ENCODE data around the gene UBE2B.

UBE2B gene

DNA sequence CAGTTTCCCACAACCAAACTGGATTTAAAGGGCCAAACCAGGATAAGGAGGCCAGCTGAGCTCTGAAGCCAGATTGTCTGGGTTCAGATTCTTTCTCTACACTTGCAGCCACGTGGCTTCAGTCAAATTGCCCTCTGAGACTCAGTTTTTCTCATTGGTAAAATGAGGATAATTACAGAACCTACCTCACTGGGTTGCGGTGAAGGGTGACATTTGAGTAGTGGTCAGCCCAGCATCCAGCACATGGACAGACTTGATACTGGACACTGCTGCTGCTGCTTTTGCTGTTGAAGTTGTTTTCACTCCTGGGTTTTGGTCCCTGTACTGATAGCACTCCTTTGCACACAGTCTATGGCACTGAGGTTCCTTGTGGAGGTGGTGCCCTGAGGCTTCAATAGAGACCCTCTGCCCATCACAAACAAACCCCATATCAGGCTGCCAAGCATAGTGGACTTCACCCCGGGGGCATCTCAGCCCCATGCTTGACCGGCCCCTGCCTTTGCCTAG lies 66.0 kb downstream of the UBE2B start:
- no peak for DNase-seq (ENCODE audit: low read depth)

DNA sequence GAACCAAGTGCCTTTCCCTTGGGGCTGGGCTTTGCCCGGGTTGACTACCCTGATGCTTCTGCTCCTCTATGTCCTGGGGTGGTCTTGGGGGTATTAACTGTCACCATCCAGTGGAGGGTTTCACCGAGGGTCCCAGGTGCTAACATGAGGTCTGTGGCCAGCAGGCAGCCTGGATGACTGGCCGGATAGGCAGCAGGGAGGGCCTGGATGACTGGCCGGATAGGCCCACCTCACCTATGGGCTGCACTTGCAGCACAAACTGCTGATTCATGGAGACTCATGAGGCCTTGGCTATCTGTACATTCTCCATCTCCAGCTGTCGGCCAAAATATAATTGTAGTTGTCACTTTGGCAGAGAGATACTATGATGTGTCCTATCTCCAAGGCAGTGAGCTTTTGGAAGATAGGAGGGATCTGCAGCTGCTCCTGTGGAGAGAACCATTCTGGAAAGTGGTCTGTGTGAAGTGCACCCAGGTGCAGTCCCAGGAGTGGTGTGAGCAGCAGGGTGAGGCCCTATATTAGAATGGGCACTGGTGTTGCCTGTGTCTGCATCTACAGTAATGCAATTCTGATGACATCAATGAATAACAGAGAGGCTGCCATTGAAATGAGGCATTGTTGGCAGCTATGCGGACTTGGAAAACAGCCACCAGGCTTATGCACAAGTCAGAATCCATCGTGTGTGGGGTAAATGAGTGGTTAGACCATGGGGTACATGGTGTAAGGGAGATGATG lies 66.6 kb downstream of the UBE2B start:
- TF ChIP-seq, protein P1, sequence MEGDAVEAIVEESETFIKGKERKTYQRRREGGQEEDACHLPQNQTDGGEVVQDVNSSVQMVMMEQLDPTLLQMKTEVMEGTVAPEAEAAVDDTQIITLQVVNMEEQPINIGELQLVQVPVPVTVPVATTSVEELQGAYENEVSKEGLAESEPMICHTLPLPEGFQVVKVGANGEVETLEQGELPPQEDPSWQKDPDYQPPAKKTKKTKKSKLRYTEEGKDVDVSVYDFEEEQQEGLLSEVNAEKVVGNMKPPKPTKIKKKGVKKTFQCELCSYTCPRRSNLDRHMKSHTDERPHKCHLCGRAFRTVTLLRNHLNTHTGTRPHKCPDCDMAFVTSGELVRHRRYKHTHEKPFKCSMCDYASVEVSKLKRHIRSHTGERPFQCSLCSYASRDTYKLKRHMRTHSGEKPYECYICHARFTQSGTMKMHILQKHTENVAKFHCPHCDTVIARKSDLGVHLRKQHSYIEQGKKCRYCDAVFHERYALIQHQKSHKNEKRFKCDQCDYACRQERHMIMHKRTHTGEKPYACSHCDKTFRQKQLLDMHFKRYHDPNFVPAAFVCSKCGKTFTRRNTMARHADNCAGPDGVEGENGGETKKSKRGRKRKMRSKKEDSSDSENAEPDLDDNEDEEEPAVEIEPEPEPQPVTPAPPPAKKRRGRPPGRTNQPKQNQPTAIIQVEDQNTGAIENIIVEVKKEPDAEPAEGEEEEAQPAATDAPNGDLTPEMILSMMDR (IDR thresholded peaks at IDR 0.05; ENCODE audit: low read length, missing control alignments), result no peak
- peak; percentile 90 for DNase-seq (ENCODE audit: low read depth)
- H3K4me3 ChIP-seq (replicated peaks; ENCODE audit: low read depth, low read length), result no peak overlapping the region

More for the DNA sequence above, 66.0 kb downstream of the UBE2B start:
- TF ChIP-seq, protein P1 (IDR thresholded peaks at IDR 0.05; ENCODE audit: low read length, missing control alignments), result no peak
- no peak overlapping the region for H3K4me3 ChIP-seq (replicated peaks; ENCODE audit: low read depth, low read length)

- H3K4me3 ChIP-seq (replicated peaks; ENCODE audit: low read depth, low read length), result no peak overlapping the region
- TF ChIP-seq, protein P1 (IDR thresholded peaks at IDR 0.05; ENCODE audit: low read length, missing control alignments), result no peak
- DNase-seq (ENCODE audit: low read depth), result no peak
Observed at GRCh38 chr5:134438721-134439123, 67.4 kb downstream of the UBE2B start.

GRCh38 chr5:134439210-134439654 lies 67.9 kb downstream of the UBE2B start:
- TF ChIP-seq, protein P1 (IDR thresholded peaks at IDR 0.05; ENCODE audit: low read length, missing control alignments), result no peak
- no peak overlapping the region for H3K4me3 ChIP-seq (replicated peaks; ENCODE audit: low read depth, low read length)
- DNase-seq (ENCODE audit: low read depth), result peak; percentile 98

DNA sequence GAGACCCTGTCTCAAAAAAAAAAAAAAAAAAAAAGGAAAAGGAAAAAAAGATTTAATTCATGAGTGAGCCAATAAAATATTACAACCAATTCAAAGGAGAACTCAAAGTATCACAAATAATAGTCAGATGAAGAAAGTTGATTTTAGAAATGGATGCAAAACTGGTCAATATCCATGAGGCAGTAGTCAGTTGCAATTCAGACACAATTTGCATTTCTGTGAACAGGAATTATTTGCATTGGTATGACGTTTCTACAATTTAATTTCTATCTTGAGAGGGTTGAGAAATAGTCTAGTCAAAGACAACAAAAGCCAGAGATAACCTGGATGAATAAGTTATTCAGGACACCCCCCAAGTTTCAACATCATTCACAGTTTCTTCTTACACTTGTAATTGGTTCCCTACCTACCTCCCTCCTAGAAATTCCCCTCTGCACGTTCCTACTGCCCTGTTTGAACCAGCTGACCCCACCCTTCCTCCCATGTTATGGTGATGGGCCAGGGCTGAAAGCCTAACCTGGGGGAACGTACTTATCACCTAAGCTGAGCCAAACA lies 68.9 kb downstream of the UBE2B start:
- TF ChIP-seq, protein P1 (IDR thresholded peaks at IDR 0.05; ENCODE audit: low read length, missing control alignments), result no peak
- H3K4me3 ChIP-seq (replicated peaks; ENCODE audit: low read depth, low read length), result no peak overlapping the region
- peak; percentile 30 for DNase-seq (ENCODE audit: low read depth)
